Measurements from ENCODE around the gene DDX41. TPM values are rescaled to one million over a fixed set of nuclear protein-coding genes. Genes with fewer than 3 reads are reported as not detected.

Gene DDX41
- total RNA-seq = 106 and 138 TPM in 2 replicates

DNA sequence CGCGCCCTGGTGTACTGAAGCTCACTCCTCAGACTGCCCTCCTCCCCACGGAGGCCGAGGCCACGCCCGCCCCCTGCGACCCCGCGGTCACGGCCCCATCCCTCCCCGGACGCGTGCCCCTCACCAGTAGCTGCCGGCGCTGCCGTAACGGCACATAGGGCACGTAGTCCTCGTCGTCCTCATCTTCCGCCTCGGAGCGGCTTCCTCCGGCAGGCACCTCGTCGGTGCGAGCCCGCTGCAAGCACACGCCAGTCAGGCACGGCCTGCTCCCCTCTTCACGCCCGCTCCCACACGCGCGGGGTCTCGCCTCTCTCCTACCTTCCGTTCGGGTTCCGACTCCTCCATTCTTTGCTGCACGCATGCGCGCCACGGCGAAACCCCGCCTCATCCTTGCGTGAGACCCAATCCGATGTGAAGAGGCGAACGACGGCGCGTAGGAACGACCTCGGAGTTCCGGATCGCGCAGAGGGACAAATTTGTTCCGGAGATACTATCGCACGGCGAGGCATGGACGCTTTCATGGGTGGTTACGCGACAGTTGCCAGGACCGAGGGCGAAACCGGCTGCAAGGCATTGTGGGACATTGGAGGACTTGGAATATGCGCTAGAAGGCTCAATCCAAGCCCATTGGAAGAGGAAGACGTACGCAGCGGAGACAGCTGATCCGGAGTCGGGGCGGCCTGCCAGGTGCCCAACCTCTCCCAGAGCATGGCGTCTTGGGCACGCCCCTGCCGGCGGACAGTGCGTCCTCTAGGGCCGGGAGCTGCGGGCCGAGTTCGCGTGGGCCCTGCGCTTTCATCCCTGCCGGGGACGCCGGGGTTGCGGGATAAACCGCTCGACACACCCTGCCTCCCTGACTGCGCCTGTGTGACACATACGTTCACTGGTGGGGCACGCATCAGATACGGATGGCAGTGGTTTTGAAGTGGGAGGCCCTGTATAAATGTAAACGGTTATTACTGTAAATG lies at the start of gene DDX41:
Gene DDX41 (minus strand): TSS at position 361 of the 968 bp plus-strand sequence. CDS start 16 bp downstream, at position 345.

GRCh38 chr5:177554474-177555111 lies 37.8 kb upstream of the DDX41 start, which contains the start of gene FAM193B:
FAM193B (minus strand) TSS chr5:177554563; CDS start chr5:177554458, 105 bp downstream.

GRCh38 chr5:177509381-177509951 lies 7.3 kb downstream of the DDX41 start, which contains the start of gene DOK3:
DOK3 (minus strand) TSS chr5:177509826; CDS start chr5:177509540, 286 bp downstream.

DNA sequence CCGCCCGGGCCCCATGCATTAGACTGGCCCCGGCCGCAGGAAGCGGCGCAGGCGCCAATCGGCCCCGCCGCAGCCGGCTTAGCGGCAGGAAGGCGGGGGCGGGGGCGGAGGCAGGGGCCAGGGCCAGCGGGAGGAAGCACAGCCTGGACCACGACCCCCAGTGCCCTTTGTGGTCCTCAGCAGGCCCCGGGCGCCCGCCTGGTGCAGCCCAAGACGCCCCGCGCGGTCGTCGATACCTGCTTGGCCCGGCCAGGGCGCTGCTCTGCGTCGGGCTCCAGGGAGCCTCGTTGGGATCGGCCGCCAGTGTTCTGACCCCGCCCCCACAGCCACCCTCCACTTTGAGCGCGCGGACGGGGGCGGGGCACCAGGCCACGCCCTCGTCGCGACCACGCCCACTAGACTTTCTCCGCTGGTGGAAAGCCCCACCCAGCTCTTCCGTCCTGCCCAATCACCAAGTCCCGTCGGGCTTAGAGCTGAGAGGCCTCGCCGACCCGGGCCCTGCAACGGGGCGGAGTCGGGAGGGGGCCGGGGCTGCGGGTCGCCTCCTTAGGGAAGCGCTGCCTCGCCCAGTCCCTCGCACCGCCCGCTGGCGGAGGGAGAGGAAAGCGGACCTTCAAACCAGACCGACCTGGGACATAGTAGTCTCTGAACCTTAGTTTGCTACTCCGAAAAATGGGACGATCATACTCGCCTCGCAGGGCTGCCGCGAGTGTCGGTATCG lies 19.3 kb downstream of the DDX41 start, which contains the start of gene PDLIM7:
Gene PDLIM7 (minus strand): TSS at position 313 of the 721 bp plus-strand sequence. CDS start 1,092 bp downstream, outside the sequence.

GRCh38 chr5:177473443-177474001 lies 43.2 kb downstream of the DDX41 start, which contains the start of gene DBN1:
DBN1 (minus strand) TSS chr5:177473634; CDS start chr5:177473521, 113 bp downstream.

Other genes with a start within 250 kb of the DDX41 start
- gene RAB24, start 213.2 kb downstream of the DDX41 start, total RNA-seq = 21.7 and 27.0 TPM in 2 replicates
- gene PRELID1, start 213.2 kb downstream of the DDX41 start, total RNA-seq = 237 TPM in 2 replicates
- 32.0 and 68.0 TPM in 2 replicates for gene MXD3, start 205.1 kb downstream of the DDX41 start, total RNA-seq
- gene LMAN2, start 165.3 kb downstream of the DDX41 start, total RNA-seq = 259 and 320 TPM in 2 replicates
- 7.2 and 7.9 TPM in 2 replicates for gene RGS14, start 159.0 kb downstream of the DDX41 start, total RNA-seq
- gene SLC34A1, start 132.5 kb downstream of the DDX41 start, total RNA-seq = not detected in 2 replicates
- not detected in 2 replicates for gene PFN3, start 116.3 kb downstream of the DDX41 start, total RNA-seq
- 0.89 and 1.4 TPM in 2 replicates for gene F12, start 107.4 kb downstream of the DDX41 start, total RNA-seq
- gene GRK6, start 90.3 kb downstream of the DDX41 start, total RNA-seq = 47.7 TPM in 2 replicates
- gene PRR7, start 70.1 kb downstream of the DDX41 start, total RNA-seq = 12.1 and 18.9 TPM in 2 replicates
- gene DBN1, start 43.3 kb downstream of the DDX41 start, total RNA-seq = 243 and 248 TPM in 2 replicates
- 167 and 210 TPM in 2 replicates for gene PDLIM7, start 19.4 kb downstream of the DDX41 start, total RNA-seq
- 3.2 and 4.4 TPM in 2 replicates for gene DOK3, start 7.1 kb downstream of the DDX41 start, total RNA-seq
- 19.7 and 20.1 TPM in 2 replicates for gene FAM193B, start 37.6 kb upstream of the DDX41 start, total RNA-seq
- gene TMED9, start 75.2 kb upstream of the DDX41 start, total RNA-seq = 154 and 179 TPM in 2 replicates
- gene B4GALT7, start 83.2 kb upstream of the DDX41 start, total RNA-seq = 36.5 and 36.7 TPM in 2 replicates

Data from mammary microvascular endothelial cell (primary cell).